GM11168 (cell line): Measurements from ENCODE around the gene JAKMIP1.

ENCODE experiments used
- in situ Hi-C: fragments of 300-500 bp; cut with MboI; formaldehyde crosslinking; loops from one replicate; pipeline ENCODE4 v1.12.0; 2022; ENCODE audit warnings: low sequenced_read_pairs; ENCODE audit not compliant: unreplicated experiment

JAKMIP1 gene

DNA sequence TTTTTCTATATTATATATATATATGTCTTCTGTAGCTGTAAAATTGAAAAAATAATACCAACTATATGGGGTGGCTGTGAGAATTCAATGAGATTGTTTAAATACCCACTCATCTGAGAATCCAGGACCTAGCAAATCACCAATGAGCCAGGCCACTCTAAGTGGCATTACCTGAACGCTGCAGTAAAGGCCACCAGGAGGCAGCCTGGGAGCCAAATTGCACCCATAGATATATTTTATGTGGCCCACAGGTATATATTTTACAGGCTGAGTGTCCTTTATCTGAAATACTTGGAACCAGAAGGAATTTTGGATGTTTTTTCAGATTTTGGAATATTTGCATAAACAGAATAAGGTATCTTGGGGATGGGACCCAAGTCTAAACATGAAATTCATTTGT, 124.0 kb downstream of the JAKMIP1 start:
- in situ Hi-C loops = no loop called here

GRCh38 chr4:6074758-6075157, 125.6 kb downstream of the JAKMIP1 start:
- in situ Hi-C loops = no loop called here

DNA sequence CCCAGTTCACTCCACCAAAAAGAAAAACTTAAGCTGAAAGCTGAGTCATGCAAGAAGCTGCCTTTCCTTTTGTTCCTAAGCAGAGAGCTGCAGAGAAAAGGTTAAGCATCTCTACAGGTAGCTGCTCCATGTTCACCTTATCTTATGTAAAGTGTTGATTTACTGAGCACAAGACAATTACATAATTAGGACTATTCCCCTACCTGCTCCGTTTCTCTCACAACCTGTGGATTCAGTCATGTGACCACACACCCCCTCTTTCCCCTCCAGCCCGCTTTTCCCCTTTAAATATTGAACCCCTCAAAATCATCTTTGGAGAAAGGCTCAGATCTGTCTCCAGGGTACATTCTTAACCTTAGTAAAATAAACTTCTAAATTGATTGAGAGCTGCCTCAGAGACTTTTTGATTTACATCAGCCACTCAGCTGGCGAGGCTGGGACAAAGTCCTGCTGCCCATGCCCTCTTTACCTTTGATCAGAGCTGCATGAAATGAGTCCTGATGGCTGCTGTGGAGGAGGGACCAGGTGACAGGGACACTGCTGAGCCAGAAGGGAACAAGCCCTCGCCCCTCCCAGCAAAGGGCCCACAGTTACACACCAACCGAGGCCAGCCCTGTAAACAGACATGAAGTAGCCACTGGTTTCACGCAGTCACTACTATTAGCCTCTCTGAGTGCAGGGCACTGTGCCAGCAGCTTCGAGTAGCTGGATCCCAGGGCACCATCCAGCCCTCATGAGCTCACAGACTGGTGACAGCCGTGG, 128.2 kb downstream of the JAKMIP1 start:
- in situ Hi-C loops = no loop called here

GRCh38 chr4:6071191-6071958, 129.0 kb downstream of the JAKMIP1 start:
- in situ Hi-C loops = no loop called here

DNA sequence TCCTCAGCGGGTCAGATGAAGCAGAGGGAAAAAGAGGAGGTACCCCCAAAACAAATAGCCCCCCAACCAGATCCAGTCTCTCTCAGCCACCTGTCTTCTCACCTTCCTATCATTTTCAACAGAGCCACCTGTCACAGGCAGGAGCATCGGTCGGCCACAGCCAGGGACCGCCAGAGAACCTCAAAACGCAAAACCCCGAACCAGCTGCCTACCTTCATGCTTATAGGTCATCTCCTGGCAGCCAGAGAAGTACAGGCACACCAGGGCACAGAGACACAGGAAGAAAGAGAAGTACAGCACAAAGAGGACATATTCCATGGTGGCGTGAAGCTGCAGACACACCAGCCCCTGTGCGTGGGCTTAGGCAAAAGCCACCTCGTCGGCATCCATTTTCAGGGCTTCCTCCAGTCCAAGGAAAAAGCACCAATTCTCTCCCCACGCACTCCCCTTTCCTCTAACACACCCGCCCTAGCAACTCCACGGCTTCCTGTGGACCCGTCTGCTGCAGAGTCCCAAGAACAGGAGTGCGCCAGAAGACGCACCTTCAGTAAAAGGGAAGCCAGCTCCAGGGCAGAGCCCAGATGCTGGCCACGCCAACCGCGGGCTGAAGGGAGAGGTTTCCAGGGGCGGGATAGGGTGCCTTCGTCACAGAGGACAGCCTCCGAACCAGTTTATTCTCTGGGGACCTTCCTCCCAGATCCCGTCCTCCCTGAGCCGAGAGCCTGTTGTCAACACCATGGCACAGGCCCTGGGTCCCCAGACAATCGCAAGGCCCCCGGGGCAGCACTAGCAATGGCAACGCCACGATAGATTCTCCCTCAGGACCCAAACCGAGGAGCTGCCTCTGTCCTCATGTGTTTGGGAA, 130.3 kb downstream of the JAKMIP1 start:
- in situ Hi-C loops = no loop called here

GRCh38 chr4:6068986-6069385, 131.4 kb downstream of the JAKMIP1 start:
- in situ Hi-C loops = no loop called here

DNA sequence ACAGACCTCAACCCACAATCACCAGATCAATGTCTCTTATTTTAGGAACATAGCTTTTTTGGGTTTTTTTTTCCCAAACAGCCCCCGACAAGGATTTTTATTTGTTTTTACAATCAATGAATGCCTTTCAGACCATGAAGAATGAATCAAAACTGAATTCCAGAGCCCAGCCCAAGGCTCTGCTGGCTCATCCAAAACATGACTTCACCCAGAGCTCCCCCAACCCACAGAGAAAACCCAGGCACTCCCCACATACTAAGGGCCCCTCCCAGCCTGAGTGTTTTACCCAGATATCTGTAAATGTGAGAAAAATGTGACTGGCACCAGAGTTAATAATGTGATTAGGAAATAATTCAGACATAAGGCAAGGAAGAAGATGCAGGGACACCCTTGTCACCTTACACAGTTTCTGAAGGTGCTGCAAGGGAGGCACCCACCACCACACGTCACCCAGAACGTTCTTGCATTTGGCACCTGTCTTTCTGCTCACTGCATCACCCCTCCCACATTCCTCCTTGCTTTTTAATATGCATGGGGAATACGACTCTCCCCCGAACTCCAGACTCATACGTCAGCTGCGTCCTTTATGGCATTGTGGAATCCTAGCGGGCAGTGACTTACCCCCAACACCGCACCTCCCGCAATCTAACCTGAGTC, 134.3 kb downstream of the JAKMIP1 start:
- in situ Hi-C loops = no loop called here

GRCh38 chr4:6065166-6065565, 135.2 kb downstream of the JAKMIP1 start:
- in situ Hi-C loops = no loop called here

- in situ Hi-C loops = no loop called here
These were observed 136.0 kb downstream of the JAKMIP1 start for GRCh38 chr4:6064383-6064782.

DNA sequence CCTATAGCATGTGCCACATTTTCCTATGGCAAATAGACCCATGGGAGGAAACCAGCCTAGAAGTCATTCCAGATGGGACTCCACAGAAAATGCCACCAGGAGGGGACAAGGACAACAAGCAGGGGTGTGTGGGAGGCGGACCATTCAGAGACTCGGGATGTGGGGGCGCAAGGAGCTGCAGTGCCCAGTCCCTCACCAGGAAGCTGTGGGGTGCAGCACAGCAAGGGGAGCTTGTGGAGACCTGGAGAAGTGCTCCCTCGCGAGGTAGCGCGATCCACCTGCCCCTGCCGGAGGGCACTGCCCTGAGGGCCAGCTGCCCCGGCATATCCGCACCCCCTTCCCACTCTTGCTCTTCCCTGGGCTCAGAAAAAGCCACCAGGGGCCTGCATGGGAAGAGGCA, 136.7 kb downstream of the JAKMIP1 start:
- in situ Hi-C loops = no loop called here

DNA sequence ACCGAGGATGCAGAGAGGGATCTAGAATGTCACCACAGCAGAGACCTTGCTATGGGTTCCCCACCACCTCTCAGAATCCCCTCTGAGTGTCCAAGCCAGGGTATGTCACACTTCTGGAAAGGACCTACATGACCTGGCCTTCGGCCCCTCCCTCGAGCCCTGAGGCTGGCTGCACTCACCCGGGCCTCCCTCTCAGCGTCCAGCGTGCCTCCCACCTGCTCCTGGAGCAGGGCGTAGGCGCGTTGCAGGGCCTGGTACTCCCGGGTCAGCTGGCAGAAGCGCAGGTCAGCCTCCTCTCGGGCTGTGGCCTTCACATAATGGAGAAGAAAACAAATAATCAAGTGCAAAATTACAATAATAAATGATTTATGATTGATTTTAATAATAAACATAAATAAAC, 138.2 kb downstream of the JAKMIP1 start:
- in situ Hi-C loops = no loop called here

GRCh38 chr4:6059375-6059805, 141.0 kb downstream of the JAKMIP1 start:
- in situ Hi-C loops = no loop called here

GRCh38 chr4:6058531-6059374, 141.6 kb downstream of the JAKMIP1 start:
- in situ Hi-C loops = no loop called here

DNA sequence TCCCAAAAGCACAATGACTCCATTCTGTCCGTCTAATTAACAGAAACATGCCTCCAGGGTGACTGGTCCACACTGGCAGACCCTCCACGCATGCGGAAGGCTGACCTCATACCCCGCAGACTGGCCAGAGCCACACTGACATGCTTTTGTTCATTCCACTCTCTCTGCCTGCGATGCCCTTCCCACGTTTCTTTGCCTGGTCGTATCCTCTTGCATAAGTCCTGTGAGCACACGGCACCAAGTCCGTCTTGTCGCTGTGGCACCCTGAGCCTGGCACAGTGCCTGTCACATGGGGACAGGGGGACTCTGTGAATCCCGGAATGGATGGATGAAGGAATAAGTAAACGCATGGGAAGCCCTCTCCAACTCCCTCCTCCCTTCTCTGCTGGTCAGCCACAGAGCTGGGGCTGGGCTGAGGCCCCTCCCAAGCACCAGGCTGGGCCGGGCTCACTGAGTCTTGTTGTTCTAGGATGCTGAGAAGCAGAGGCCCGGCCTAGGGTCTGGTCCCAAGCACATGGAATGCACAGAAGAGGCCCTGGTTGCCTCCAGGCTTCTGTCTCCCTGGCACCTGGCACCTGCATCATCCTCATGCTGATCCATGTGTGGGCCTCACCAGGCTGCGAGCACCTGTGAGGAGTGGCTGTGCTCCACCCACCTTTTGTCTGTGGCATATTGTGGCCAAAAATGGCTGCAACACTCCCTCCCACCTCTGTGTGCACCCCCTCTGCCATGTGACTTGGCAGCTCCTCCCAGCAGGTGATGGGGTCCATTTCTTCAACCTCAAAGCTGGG, 143.2 kb downstream of the JAKMIP1 start:
- in situ Hi-C loops = no loop called here

- in situ Hi-C loops = no loop called here
These were observed 144.9 kb downstream of the JAKMIP1 start for GRCh38 chr4:6055436-6055835.

GRCh38 chr4:6055030-6055429, 145.3 kb downstream of the JAKMIP1 start:
- in situ Hi-C loops = no loop called here

GRCh38 chr4:6054162-6054922, 146.0 kb downstream of the JAKMIP1 start:
- in situ Hi-C loops = no loop called here

DNA sequence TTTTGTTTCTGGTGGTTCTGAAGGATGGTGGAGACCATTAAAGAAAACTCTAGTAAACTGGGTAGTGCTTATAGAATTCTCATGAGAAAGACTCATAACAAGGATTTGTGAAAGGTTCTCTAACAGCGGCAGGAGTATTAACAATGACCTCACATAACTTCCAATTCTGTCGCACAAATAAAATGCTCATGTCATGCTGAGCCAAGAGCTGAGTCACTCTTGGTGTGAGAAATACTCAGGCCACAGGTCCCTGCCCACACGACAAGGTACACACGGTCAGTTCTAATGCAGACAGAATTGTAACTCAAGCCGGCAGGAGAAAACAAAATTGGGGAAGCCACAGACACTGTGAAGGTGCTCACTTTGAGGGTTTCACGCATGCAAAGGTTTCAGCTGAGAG, 147.7 kb downstream of the JAKMIP1 start:
- in situ Hi-C loops = no loop called here
